Endometrial microvascular endothelial cells (primary cell): ENCODE data around the gene SAFB. TPM values are rescaled to one million over a fixed set of nuclear protein-coding genes. Genes with fewer than 3 reads are reported as not detected.

Source experiments
- in situ Hi-C: cut with HindIII; loops from 2 replicates; pipeline ENCODE4 v1.10.0; 2017; ENCODE audit warnings: low sequenced_read_pairs, low pct_unique_long_range_greater_than_20kb; ENCODE audit errors: inconsistent ontology term
- total RNA-seq: library from RNA; depleted of rRNA; stranded (reverse); fragments of >200 nt; gene quantifications from one replicate; pipeline ENCODE4 v1.2.3, GENCODE V29; 2015; ENCODE audit errors: inconsistent ontology term

The SAFB gene
- total RNA-seq, 1 donor from 2014 or later = 27.9 TPM

DNA sequence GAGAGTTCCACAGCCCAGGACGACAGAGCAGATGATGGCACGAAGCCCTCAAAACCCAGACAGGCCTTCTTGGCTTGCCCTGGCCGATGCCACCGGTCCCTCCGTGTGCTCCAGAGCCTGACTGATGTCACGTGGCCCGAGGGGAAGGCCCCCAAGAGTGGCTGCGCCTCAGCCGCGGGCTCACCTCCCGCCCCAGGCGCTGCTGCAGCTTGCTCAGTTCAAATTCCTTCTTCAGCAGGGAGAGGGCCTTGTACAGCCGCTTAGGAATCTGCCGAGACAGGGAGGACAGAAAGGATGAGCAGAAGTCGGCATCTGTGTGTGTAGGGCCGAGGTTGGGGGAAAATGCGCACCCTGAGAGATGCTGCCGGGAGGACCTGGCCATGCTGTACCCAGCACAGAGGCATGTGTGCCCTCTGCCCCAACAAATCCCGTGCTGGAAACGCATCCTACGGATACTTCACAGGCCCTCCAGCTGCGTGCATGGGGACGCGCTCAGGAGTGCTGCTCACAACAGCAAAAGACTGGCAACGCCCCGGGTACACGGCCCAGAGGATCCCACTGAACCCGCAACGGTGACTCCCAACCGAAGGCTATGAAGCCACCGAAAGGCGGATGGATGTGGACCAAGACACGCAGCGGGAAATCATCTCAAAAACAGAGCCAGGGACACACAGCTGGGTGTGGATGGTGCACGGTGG lies 84.1 kb downstream of the SAFB start:
- in situ Hi-C loops = no loop called here

DNA sequence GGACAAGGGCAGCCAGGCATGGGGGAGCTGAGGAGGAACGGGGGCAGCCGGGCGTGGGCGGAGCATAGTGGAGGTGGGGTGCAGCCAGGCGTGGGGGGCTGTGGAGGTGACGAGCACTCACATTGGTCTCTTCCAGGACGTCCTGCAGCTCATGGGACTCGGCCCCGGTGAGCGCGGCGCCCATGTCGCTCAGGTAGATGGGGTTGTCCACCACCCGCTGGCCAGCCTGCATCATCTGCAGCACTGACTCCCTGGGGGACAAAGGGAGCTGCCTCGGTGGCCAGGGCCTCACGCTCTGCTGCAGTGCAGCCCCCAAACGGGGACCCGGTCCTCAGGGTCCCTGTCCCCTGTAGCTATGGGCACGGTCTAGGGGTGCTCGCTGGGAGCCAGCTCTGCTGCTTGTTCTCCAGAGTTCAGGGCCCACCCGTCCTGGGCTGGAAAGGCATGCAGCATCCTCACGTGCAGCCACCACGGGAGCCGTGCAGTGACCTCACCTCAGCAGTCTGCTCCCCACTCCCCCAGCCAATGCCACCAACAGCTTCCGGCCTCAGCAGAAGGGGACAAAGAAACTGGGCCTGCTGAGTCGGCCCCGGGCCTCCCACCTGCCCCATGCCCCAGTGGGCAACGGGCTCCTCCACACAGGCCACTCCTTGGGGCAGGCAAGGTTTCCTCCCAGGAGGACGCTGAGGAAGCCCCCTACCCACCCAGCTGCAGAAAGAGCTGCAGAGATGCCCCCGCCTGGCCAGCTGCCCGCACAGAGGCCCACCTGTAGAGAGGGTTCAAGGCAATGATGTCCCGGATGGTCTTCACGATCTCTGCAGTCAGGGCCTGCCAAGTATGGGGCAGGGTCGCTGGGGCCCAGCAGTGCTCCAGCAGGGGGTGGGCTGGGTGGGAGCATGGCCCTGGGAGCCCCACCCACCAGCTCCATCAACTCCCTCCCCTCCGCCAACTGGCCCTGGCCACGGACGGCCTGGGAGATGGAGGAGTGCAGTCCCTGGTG lies 85.0 kb downstream of the SAFB start:
- in situ Hi-C loops = no loop called here

DNA sequence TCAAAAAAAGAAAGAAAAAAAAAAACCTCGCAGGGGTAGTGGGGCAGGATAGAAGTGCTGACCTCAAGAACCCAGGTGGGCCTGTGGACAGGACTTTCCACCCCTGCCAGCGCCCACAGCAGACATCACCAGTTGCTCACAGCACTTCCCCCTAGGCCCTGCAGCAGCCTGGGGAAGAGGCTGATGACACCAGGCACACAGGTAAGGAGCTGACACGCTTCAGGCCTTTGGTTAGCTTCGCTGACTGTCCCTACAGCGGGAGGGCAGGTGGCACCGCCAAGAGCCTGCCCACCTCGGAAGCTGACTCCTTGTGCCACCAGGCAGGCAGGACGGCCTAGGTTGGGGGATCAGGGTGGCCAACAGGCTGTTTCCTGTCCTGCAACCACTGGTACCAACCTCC lies 88.1 kb downstream of the SAFB start:
- in situ Hi-C loops = no loop called here

DNA sequence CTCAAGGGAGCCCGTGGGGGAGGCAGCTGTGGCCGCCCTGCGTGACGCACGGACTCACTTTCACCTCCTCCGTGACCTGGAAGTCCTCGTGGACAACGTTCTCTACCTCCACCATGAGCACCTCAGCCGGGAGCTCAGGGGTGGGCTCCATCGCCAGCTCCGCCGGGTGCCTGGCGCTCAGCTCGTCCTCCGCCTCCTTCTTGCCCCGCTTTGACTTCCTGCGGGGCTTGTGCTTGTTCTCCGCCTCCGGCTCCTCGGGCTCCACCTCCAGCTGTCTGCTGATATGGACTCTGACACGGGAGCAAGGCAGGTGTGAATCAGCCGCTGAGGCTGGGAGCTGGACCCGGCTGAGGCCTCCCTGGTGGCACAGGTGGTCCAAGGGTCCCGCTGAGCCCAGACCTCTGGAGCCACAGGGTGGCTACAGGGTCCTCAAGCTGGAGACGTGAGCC lies 88.9 kb downstream of the SAFB start:
- in situ Hi-C loops = no loop called here

DNA sequence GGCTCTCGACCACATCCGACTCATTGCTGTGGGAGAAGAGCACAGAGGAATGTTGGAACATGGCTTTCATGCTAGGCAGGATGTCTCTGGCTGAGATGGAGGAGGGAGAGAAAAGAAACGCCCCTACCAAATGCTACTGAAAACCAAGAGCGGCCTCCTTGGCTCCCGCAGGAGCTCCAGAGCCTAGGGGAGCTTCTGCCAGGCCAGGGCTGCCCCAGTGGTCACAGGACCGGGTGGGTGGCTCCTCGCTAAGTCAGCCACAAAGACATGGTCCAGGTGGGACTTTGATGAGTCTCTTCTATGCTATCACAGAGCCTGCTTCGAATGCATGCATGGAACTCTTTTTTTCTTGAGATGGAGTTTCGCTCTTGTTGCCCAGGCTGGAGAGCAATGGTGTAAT lies 90.3 kb downstream of the SAFB start:
- in situ Hi-C loops = no loop called here

DNA sequence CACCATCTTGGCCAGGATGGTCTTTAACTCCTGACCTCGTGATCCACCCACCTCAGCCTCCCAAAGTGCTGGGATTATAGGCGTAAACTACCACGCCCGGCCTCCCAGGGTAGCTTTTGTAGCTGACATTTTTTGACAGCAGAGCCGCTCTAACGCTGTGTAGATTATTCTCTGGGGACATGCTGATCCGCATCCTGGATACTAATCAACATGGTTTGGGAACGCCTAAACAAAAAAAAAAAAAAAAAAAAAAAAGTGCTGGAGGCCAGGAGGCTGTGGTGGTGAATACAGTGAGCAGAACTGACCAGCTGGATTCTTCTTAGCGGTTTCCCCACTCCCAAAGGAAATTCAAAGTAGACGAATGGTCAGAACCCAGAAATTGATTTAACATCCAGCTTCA lies 91.9 kb downstream of the SAFB start:
- in situ Hi-C loops = no loop called here

DNA sequence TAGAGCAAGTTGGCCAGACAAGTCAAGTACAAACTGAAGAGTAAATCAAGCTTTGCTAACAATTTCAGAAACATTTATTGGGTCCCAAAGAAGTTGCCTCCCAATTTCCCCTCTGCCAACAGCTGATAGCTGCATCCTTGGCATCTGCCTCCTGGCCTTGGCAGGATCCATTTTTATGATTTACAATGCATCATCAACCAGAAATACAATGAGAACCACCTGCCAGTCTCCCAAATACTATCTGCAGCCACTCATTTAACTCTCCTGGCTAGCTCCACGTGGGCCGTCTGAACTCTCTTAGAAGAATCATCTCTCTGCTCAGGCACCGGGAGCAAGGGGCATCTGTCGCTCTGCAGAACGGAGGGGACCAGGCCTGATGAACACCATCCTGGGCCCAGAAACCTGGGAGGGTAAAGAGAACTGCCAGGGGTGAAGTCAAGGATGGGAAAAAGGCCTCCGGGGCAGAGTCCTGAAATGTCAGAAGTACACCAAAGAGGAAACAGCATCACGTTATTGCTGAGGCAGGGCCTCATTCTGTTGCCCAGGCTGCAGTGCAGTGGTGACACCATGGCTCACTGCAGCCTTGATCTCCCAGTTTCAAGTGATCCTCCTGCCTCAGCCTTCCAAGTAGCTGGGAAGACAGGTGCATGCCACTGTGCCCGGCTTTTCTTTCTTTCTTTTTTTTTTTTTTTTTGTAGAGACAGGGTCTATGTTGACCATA lies 94.5 kb downstream of the SAFB start:
- in situ Hi-C loops = no loop called here

Other genes starting within 250 kb of the SAFB start
- not detected for gene ZNRF4, start 167.7 kb upstream of the SAFB start, total RNA-seq
- not detected for gene TINCR, start 55.1 kb upstream of the SAFB start, total RNA-seq
- 17.8 TPM for gene SAFB2, start 307 bp upstream of the SAFB start, total RNA-seq
- 42.4 TPM for gene MICOS13, start 57.4 kb downstream of the SAFB start, total RNA-seq
- gene HSD11B1L, start 57.9 kb downstream of the SAFB start, total RNA-seq = 2.6 TPM
- 961 TPM for gene RPL36, start 67.2 kb downstream of the SAFB start, total RNA-seq
- 95.7 TPM for gene LONP1, start 97.1 kb downstream of the SAFB start, total RNA-seq
- not detected for gene CATSPERD, start 97.6 kb downstream of the SAFB start, total RNA-seq
- gene PRR22, start 161.7 kb downstream of the SAFB start, total RNA-seq = 0.09 TPM
- 25.3 TPM for gene DUS3L, start 168.1 kb downstream of the SAFB start, total RNA-seq
- not detected for gene NRTN, start 182.0 kb downstream of the SAFB start, total RNA-seq
- gene FUT6, start 216.6 kb downstream of the SAFB start, total RNA-seq = not detected
- gene FUT3, start 228.4 kb downstream of the SAFB start, total RNA-seq = not detected
- not detected for gene FUT5, start 247.5 kb downstream of the SAFB start, total RNA-seq